ENCODE results near the gene SCART1.

- TF ChIP-seq CTCF (IDR thresholded peaks at IDR 0.05; ENCODE audit: low read depth, low read length, poor library complexity, severe bottlenecking) (no peak), EZH2phosphoT487 (IDR thresholded peaks at IDR 0.05; ENCODE audit: borderline replicate concordance, low read length) (no peak)
Measured at GRCh38 chr10:133515471-133515870, 61.7 kb downstream of the SCART1 start.
